NOMO-1 treated with DMSO at 0.1 percent for 48 hours (cell line): Measurements from ENCODE around the gene EHD4.

ENCODE experiments used
- DNase-seq: peaks from one replicate; lab custom pipeline; 2025; ENCODE audit not compliant: unreplicated experiment; lab: John Stamatoyannopoulos, UW

Gene EHD4

GRCh38 chr15:41899854-41900442 is 72.4 kb downstream of the EHD4 start:
- DNase-seq, result no peak

- DNase-seq, result no peak
These were observed 75.0 kb downstream of the EHD4 start for GRCh38 chr15:41897363-41897799.

- no peak for DNase-seq
These were observed 75.8 kb downstream of the EHD4 start for GRCh38 chr15:41896566-41896965.

GRCh38 chr15:41895957-41896356 is 76.4 kb downstream of the EHD4 start:
- DNase-seq, result no peak

GRCh38 chr15:41895491-41895890 is 76.9 kb downstream of the EHD4 start:
- no peak for DNase-seq

GRCh38 chr15:41894791-41895463 is 77.4 kb downstream of the EHD4 start:
- peak; percentile 72 for DNase-seq

GRCh38 chr15:41894251-41894790 is 78.0 kb downstream of the EHD4 start:
- no peak for DNase-seq

- no peak for DNase-seq
These were observed 78.7 kb downstream of the EHD4 start, which contains the start of gene SPTBN5 for GRCh38 chr15:41893422-41894250. Gene SPTBN5 (minus strand): TSS chr15:41894053. CDS start chr15:41893497, 556 bp downstream.

GRCh38 chr15:41892621-41893421 is 79.5 kb downstream of the EHD4 start:
- no peak for DNase-seq

GRCh38 chr15:41891946-41892345 is 80.4 kb downstream of the EHD4 start:
- no peak for DNase-seq

- DNase-seq, result no peak
These were observed 81.1 kb downstream of the EHD4 start for GRCh38 chr15:41891226-41891625.

GRCh38 chr15:41890050-41890690 is 82.2 kb downstream of the EHD4 start:
- DNase-seq, result no peak

GRCh38 chr15:41888662-41889253 is 83.6 kb downstream of the EHD4 start:
- DNase-seq, result no peak

- no peak for DNase-seq
These were observed 84.5 kb downstream of the EHD4 start for GRCh38 chr15:41887893-41888292.

GRCh38 chr15:41887161-41887560 is 85.2 kb downstream of the EHD4 start:
- no peak for DNase-seq

- DNase-seq, result no peak
These were observed 85.6 kb downstream of the EHD4 start for GRCh38 chr15:41886741-41887140.

GRCh38 chr15:41885841-41886240 is 86.5 kb downstream of the EHD4 start:
- no peak for DNase-seq

GRCh38 chr15:41885321-41885720 is 87.0 kb downstream of the EHD4 start:
- no peak for DNase-seq

- no peak for DNase-seq
These were observed 87.9 kb downstream of the EHD4 start for GRCh38 chr15:41884458-41884857.

GRCh38 chr15:41883484-41883825 is 88.9 kb downstream of the EHD4 start:
- DNase-seq, result no peak
